Endothelial cell of hepatic sinusoid (primary cell): ENCODE measurements around the gene PSD4.

Source experiments
- in situ Hi-C: cut with HindIII; loops from 2 replicates; pipeline ENCODE4 v1.10.0; 2017; ENCODE audit warnings: low sequenced_read_pairs

PSD4 gene

GRCh38 chr2:113138428-113139322 lies 35.1 kb upstream of the PSD4 start:
- in situ Hi-C loops: loop anchor here (5.0 to 10.0 kb wide), 2 partner anchors 79 to 196 kb away; no protein-coding TSS in a partner anchor

GRCh38 chr2:113141451-113141850 lies 32.3 kb upstream of the PSD4 start:
- in situ Hi-C loops: no loop called here

GRCh38 chr2:113142290-113142689 lies 31.5 kb upstream of the PSD4 start:
- in situ Hi-C loops: no loop called here

GRCh38 chr2:113144259-113144658 lies 29.5 kb upstream of the PSD4 start:
- in situ Hi-C loops: no loop called here

GRCh38 chr2:113148606-113149552 lies 24.9 kb upstream of the PSD4 start:
- in situ Hi-C loops: no loop called here

GRCh38 chr2:113149553-113150257 lies 24.1 kb upstream of the PSD4 start:
- in situ Hi-C loops: no loop called here

GRCh38 chr2:113150258-113150601 lies 23.5 kb upstream of the PSD4 start:
- in situ Hi-C loops: no loop called here

- in situ Hi-C loops: loop anchor here (5.0 kb wide), 2 partner anchors 77 to 83 kb away; no protein-coding TSS in a partner anchor
Measured at GRCh38 chr2:113155331-113155730, 18.4 kb upstream of the PSD4 start.

GRCh38 chr2:113156278-113157117 lies 17.3 kb upstream of the PSD4 start:
- in situ Hi-C loops: loop anchor here (5.0 kb wide), 2 partner anchors 76 to 84 kb away; no protein-coding TSS in a partner anchor

GRCh38 chr2:113157118-113157896 lies 16.5 kb upstream of the PSD4 start:
- in situ Hi-C loops: loop anchor here (5.0 kb wide), 2 partner anchors 75 to 85 kb away; no protein-coding TSS in a partner anchor

- in situ Hi-C loops: loop anchor here (5.0 kb wide), 2 partner anchors 74 to 86 kb away; no protein-coding TSS in a partner anchor
Measured at GRCh38 chr2:113157897-113158753, 15.6 kb upstream of the PSD4 start.

GRCh38 chr2:113158884-113159553 lies 14.8 kb upstream of the PSD4 start:
- in situ Hi-C loops: loop anchor here (5.0 kb wide), 2 partner anchors 73 to 87 kb away; no protein-coding TSS in a partner anchor

GRCh38 chr2:113160248-113160647 lies 13.5 kb upstream of the PSD4 start:
- in situ Hi-C loops: no loop called here

- in situ Hi-C loops: no loop called here
Measured at GRCh38 chr2:113160962-113161361, 12.8 kb upstream of the PSD4 start.

- in situ Hi-C loops: no loop called here
Measured at GRCh38 chr2:113162173-113162572, 11.6 kb upstream of the PSD4 start.

GRCh38 chr2:113162869-113163268 lies 10.9 kb upstream of the PSD4 start:
- in situ Hi-C loops: no loop called here

- in situ Hi-C loops: no loop called here
Measured at GRCh38 chr2:113164215-113164929, 9.4 kb upstream of the PSD4 start.
